Panc1 (cell line): ENCODE measurements around the gene GNAI3.
A peak's percentile ranks its signal among the peaks of the same experiment; 100 is the strongest.

Source experiments
- POLR2AphosphoS5 ChIP-seq: IDR thresholded peaks from 2 replicates; pipeline ENCODE4 v1.6.1; 2012; ENCODE audit warnings: mild to moderate bottlenecking, low read depth, low read length, moderate library complexity
- SIN3A ChIP-seq: IDR thresholded peaks from 2 replicates; pipeline ENCODE4 v1.6.1; 2012; ENCODE audit warnings: low read depth, mild to moderate bottlenecking, low read length, moderate library complexity, borderline replicate concordance; ENCODE audit not compliant: insufficient read depth
- TCF7L2 ChIP-seq: IDR thresholded peaks from 2 replicates; pipeline ENCODE4 v1.6.1; 2011; ENCODE audit warnings: mild to moderate bottlenecking, low read depth, low read length, inconsistent platforms
- TF ChIP-seq, protein P1 (sequence below): fragments of 450-650 bp; IDR thresholded peaks from 2 replicates; pipeline ENCODE4 v1.5.1; 2017; ENCODE audit warnings: mild to moderate bottlenecking
- TF ChIP-seq, protein P2 (sequence below), 2 experiments: IDR thresholded peaks; 2 replicates each; pipeline ENCODE4 v1.6.1; 2011 to 2012; ENCODE audit warnings: low read depth in 2 of 2, control low read depth in 1 of 2, low read length in 1 of 2, mild to moderate bottlenecking in 1 of 2, moderate library complexity in 1 of 2; ENCODE audit not compliant: insufficient read depth in 1 of 2

DNA sequence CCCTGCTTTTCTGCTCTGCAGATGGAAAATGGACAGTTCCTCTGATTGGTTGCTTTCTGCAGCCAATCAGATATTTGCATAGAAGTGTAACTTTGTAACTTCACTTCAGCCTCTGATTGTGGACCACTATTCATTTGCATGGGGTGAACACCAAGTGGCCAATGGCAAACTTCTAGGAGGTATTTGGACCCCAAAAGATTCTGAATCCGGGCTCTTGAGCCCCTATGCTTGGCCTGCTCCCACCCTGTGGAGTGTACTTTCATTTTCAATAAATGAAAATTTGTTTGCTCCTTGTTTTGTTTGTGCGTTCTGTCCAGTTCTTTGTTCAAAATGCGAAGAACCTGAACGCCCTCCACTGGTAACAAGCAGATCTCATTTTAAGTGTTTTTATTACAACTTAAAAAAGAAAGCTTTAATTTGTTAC lies 101.1 kb downstream of the GNAI3 start:
- TF ChIP-seq, protein P1, sequence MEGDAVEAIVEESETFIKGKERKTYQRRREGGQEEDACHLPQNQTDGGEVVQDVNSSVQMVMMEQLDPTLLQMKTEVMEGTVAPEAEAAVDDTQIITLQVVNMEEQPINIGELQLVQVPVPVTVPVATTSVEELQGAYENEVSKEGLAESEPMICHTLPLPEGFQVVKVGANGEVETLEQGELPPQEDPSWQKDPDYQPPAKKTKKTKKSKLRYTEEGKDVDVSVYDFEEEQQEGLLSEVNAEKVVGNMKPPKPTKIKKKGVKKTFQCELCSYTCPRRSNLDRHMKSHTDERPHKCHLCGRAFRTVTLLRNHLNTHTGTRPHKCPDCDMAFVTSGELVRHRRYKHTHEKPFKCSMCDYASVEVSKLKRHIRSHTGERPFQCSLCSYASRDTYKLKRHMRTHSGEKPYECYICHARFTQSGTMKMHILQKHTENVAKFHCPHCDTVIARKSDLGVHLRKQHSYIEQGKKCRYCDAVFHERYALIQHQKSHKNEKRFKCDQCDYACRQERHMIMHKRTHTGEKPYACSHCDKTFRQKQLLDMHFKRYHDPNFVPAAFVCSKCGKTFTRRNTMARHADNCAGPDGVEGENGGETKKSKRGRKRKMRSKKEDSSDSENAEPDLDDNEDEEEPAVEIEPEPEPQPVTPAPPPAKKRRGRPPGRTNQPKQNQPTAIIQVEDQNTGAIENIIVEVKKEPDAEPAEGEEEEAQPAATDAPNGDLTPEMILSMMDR, result peak; percentile 43
- TF ChIP-seq, protein P2, sequence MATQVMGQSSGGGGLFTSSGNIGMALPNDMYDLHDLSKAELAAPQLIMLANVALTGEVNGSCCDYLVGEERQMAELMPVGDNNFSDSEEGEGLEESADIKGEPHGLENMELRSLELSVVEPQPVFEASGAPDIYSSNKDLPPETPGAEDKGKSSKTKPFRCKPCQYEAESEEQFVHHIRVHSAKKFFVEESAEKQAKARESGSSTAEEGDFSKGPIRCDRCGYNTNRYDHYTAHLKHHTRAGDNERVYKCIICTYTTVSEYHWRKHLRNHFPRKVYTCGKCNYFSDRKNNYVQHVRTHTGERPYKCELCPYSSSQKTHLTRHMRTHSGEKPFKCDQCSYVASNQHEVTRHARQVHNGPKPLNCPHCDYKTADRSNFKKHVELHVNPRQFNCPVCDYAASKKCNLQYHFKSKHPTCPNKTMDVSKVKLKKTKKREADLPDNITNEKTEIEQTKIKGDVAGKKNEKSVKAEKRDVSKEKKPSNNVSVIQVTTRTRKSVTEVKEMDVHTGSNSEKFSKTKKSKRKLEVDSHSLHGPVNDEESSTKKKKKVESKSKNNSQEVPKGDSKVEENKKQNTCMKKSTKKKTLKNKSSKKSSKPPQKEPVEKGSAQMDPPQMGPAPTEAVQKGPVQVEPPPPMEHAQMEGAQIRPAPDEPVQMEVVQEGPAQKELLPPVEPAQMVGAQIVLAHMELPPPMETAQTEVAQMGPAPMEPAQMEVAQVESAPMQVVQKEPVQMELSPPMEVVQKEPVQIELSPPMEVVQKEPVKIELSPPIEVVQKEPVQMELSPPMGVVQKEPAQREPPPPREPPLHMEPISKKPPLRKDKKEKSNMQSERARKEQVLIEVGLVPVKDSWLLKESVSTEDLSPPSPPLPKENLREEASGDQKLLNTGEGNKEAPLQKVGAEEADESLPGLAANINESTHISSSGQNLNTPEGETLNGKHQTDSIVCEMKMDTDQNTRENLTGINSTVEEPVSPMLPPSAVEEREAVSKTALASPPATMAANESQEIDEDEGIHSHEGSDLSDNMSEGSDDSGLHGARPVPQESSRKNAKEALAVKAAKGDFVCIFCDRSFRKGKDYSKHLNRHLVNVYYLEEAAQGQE (IDR thresholded peaks at IDR 0.05; ENCODE audit: insufficient read depth in 1 of 2, low read depth in 2 of 2, low read length in 1 of 2), result no peak
- TF ChIP-seq SIN3A, result no peak
- no peak for TF ChIP-seq POLR2AphosphoS5
- no peak for TF ChIP-seq TCF7L2
